GM21367 (cell line): ENCODE measurements around the gene KRTAP4-7.
"Not testable (repeated sequence)": the region's sequence is repeated elsewhere in the genome, so short reads cannot be mapped to it uniquely, and the experiment has no call there.

ENCODE experiments used
- ATAC-seq: cut with Tn5 transposase; IDR thresholded peaks from one replicate; pipeline ENCODE4 v1.9.1; 2021; ENCODE audit not compliant: unreplicated experiment

Gene KRTAP4-7

DNA sequence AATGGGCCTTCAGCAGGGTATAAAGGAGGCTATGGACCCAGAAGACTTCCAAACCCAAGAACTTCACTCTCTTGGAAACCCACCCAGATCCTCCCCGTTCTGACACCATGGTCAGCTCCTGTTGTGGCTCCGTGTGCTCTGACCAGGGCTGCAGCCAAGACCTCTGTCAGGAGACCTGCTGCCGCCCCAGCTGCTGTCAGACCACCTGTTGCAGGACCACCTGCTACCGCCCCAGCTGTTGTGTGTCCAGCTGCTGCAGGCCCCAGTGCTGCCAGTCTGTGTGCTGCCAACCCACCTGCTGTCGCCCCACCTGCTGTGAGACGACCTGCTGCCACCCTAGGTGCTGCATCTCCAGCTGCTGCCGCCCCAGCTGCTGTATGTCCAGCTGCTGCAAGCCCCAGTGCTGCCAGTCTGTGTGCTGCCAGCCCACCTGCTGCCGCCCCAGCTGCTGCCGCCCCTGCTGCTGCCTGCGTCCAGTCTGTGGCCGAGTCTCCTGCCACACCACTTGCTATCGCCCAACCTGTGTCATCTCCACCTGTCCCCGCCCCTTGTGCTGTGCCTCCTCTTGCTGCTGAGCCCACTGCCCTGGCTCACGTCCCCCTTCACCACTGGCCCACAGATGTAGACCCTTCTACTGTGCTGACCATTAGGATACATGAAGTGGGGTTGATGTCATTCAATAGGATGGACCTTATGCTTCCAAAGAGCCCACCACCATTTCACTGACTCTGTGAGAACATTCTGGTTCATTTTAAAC lies at the start of gene KRTAP4-7:
Gene KRTAP4-7, plus strand, starts transcription at position 51 of the 757 bp plus-strand sequence. Its CDS starts 57 bp downstream, at position 108.
- not testable (repeated sequence) for ATAC-seq

DNA sequence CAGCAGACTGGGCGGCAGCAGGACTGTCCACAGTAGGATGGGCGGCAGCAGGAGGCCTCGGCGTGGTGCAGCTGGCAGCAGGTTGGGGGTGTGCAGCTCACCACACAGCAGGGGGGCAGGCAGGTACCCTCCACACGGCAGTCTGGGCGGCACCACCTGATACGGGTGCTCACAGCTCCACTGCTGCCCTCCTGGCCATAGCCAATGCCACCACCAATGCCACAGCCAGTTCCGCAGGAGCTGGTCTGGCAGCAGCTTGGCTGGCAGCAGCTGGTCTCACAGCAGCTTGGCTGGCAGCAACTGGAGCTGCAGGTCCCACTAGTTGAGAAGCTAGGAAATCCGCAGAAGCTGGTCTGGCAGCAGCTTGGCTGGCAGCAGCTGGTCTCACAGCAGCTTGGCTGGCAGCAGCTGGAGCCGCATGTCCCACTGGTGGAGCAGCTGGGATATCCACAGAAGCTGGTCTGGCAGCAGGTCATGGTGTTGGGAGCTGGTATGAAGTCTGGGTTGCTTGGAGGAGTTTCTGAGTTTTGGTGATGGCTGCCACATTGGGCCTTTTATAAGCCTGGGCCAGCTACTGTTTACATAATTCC lies 49.5 kb upstream of the KRTAP4-7 start, which contains the start of gene KRTAP1-3:
Gene KRTAP1-3, minus strand, starts transcription at position 529 of the 590 bp plus-strand sequence. Its CDS starts 53 bp downstream, at position 476.
- not testable (repeated sequence) for ATAC-seq

DNA sequence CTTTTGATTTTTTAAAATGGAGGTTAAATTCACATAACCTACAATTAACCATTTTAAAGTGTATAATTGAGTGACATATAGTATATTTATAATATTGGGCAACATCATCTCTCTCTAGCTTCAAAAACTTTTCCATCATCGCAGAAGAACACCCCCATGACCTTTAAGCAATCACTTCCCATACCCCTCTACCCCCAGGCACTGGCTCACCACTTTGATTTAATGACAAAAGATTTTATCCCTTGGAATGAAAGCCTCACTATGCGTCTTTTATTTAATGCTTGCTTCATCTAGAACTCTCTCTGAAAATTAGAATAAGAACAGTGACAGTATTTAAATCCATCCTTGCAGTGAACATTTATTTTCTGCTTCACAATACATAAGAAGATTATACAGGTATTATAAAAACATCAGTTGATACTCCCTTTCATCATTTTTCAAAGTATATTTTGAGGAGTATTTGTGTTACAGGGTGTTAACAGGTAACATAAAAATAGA lies 46.0 kb upstream of the KRTAP4-7 start:
- ATAC-seq = no peak

DNA sequence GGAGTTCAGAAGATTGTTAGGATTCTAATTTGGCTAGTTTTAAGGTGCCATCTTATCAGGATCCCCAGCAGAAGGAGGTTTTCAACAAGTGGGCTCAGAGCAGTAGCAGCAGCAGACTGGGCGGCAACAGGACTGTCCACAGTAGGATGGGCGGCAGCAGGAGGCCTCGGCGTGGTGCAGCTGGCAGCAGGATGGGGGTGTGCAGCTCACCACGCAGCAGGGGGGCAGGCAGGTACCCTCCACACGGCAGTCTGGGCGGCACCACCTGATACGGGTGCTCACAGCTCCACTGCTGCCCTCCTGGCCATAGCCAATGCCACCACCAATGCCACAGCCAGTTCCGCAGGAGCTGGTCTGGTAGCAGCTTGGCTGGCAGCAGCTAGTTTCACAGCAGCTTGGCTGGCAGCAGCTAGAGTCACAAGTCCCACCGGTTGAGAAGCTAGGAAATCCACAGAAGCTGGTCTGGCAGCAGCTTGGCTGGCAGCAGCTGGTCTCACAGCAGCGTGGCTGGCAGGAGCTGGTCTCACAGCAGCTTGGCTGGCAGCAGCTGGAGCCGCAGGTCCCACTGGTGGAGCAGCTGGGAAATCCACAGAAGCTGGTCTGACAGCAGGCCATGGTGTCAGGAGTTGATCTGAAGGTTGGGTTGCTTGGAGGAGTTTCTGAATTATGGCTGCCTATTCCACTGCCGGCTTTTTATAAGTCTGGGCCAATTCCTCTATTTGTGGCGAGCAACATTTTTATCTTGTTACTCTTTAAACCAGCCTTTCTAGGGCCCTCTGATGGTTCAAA lies 43.0 kb upstream of the KRTAP4-7 start, which contains the start of gene KRTAP1-1:
Gene KRTAP1-1, minus strand, starts transcription at position 668 of the 789 bp plus-strand sequence. Its CDS starts 53 bp downstream, at position 615.
- ATAC-seq = not testable (repeated sequence)

DNA sequence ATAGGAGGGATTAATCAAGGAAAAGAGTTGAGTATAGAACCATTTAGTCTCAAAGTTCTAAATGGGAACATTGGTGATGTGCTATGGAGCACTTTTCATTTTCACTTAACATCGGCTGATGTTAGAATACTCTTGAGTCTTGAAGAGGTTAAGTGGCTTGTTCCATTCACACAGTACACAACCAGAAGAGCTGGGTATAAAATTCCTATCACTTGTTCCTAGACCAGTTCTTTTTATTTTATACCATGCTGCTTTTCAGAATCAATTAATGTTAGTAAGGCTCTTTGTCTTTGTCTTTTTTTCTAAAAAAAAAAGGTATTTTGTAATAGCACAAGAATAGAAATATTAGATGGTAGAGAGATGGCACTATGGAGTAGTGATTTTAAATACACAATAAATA lies 41.0 kb upstream of the KRTAP4-7 start:
- ATAC-seq = no peak

DNA sequence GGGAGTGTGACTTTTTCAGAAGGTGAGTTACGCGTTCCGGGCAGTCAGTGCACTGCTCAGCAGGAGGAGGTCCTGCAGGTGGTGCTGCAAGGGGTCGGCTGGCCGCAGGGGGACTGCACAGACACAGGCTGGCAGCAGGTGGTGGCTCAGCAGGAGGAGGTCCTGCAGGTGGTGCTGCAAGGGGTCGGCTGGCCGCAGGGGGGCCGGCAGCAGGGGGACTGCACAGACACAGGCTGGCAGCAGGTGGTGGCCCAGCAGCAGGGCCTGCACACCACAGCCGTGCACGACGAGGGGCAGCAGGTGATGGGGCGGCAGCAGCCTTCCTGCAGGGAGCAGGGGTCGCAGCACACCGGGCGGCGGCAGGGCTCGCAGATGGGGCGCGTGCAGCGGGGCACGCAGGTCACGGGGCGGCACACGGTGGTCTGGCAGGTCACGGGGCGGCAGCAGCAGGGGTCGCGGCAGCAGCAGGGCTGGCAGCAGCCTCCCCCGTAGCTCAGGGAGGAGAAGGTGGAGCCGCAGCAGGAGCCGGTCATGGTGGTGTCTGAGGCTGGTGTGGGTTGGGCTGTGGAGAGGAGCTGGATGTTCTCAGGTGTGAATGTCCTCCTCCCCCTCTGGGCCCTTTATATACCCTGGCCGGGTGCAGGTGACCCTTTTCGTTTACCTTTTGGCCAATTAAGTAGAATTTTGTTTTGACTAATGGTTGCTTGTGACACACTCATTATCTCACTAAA lies 37.0 kb upstream of the KRTAP4-7 start, which contains the start of gene KRTAP2-1:
Gene KRTAP2-1, minus strand, starts transcription at position 582 of the 731 bp plus-strand sequence. Its CDS starts 49 bp downstream, at position 533.
- not testable (repeated sequence) for ATAC-seq

DNA sequence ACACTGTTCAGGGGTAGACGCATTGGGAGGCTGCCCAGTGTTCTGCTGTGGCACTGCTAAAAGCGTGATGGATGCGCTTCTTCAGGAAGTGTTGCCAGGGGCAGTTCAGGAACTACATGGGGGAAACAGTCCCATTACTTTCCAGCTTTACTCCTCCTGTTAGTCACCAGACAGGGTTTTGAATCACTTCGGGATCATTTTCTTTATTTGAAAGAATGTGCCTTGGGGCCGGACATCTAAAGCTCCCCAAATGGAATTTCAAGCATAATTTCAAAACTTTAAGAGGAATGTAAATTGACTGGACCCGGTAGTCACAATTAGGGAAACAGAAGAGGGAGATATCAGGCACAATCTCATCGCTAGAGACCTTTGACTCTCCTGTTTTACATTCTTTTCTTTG lies 35.5 kb upstream of the KRTAP4-7 start:
- no peak for ATAC-seq

DNA sequence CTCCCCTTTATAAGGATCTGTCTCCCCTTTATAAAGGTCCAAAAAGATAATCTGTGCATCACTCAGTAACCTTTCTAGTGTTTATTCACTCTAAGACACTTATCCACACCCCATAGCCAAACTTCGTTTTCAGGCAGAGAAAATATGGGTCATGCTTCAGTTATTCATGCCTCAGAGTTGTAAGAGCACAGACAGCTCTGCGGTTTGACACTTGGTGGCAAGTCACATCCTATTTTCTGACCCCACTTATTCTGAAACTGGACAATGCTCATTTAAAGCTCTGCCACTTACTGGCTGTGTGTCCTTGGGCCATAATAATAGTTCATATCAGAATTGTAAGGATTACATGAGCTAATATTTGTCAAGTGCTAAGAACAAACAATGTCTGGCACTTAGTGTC lies 34.8 kb upstream of the KRTAP4-7 start:
- ATAC-seq = no peak

DNA sequence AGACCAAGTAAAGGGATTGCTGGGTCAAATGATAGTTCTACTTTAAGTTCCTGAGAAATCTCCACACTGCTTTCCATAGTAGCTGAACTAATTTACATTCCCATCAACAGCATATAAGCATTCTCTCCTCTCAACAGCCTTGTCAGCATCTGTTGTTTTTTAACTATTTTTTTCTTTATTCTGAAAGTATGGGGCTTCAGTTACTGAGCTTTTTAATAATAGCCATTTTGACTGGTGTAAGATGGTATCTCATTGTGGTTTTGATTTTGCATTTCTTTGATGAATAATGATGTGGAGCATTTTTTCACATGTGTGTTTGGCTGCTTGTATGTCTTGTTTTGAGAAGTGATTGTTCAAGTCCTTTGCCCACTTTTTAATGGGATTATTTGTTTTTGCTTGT lies 31.4 kb upstream of the KRTAP4-7 start:
- ATAC-seq = no peak

DNA sequence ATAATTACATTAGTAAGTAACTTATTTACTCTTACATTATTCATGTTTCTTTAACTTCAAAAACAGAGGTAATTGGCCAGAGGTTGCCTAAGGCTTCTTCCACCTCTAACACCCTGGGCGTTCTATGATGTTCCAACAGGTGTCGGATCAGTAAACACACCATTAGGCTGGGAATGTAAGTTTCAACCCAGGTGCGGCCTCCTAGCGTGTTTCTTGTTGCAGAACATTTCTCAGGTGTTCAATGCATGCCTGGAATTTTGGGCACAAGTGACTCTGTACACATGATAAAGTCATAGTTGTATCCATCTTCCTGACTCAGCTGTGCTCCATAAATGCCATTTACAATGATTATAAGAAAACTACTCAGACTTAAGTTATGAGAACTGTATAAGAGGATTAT lies 29.9 kb upstream of the KRTAP4-7 start:
- no peak for ATAC-seq

DNA sequence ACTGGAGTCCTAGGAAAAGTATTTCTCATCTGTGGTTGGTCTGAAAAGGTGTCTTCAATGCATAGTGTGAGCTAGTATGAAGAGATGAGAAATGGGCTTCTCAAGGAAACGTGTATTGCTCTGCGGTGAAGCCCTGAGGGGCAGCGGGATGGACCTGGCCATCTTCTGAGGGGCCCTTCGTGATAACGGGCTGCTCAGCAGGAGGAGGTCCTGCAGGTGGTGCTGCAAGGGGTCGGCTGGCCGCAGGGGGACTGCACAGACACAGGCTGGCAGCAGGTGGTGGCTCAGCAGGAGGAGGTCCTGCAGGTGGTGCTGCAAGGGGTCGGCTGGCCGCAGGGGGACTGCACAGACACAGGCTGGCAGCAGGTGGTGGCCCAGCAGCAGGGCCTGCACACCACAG lies 29.4 kb upstream of the KRTAP4-7 start:
- not testable (repeated sequence) for ATAC-seq

DNA sequence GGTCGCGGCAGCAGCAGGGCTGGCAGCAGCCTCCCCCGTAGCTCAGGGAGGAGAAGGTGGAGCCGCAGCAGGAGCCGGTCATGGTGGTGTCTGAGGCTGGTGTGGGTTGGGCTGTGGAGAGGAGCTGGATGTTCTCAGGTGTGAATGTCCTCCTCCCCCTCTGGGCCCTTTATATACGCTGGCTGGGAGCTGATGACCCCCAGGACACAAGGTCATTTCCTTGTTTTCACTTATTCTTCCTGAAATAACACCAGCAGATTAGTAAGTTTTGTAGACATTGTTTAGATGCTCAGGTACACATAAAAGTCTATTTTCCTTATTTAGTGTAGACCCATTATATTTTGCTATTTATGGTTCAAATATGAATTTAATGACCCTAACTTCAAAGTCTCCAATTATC lies 28.8 kb upstream of the KRTAP4-7 start, which contains the start of gene KRTAP2-2:
Gene KRTAP2-2, minus strand, starts transcription at position 101 of the 400 bp plus-strand sequence. Its CDS starts 19 bp downstream, at position 82.
- ATAC-seq = not testable (repeated sequence)

DNA sequence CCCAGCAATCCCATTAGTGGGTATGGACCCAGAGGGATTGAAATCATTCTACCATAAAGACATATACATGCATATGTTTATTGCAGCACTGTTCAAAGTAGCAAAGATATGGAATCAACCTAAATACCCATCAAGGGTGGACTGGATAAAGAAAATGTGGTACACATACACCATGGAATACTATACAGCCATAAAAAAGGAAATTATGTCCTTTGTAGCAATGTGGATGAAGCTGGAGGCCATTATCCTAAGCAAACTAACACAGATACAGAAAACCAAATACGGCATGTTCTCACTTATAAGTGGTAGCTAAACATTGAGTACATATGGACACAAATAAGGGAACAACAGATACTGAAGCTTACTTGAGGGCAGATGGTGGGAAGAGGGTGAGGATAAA lies 26.4 kb upstream of the KRTAP4-7 start:
- no peak for ATAC-seq

DNA sequence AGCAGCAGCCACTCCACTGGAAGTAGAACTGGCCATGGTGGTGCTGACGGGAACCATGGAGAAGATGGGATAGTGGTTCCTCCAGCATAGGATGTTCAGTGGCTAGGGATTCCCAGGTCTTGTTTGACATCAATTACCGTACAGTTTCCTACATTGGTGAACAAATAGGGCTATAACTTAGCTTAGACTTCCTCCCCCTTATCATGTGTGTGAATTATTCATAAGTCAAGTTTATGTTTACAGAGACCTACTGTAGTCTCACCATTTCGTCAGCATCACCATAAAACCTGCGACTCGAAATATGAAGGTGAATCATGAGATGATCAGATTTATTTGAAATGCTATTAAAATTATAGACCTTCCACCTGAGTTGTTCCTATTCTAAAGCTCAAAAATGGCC lies 25.2 kb upstream of the KRTAP4-7 start:
- no peak for ATAC-seq

DNA sequence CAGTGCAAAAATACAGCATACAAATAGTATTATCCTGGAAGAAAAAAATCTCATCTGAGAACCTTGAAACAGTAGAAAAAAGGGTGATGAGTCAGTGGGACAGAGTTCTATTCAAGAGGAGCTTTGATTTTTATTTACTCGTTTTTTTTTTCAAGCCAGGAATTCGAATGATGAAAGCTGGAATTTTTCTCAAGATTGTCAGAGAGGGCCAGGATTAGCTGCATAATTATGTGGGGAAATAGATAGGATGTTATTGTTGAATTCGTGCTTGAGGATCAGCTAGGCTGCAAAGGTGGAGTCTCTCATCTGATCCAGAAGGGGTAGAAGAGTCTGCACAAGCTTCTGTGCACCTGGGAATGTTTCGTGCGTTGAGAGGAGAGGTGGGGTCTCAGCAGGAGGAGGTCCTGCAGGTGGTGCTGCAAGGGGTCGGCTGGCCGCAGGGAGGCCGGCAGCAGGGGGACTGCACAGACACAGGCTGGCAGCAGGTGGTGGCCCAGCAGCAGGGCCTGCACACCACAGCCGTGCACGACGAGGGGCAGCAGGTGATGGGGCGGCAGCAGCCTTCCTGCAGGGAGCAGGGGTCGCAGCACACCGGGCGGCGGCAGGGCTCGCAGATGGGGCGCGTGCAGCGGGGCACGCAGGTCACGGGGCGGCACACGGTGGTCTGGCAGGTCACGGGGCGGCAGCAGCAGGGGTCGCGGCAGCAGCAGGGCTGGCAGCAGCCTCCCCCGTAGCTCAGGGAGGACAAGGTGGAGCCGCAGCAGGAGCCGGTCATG lies 24.5 kb upstream of the KRTAP4-7 start:
- ATAC-seq = not testable (repeated sequence)

DNA sequence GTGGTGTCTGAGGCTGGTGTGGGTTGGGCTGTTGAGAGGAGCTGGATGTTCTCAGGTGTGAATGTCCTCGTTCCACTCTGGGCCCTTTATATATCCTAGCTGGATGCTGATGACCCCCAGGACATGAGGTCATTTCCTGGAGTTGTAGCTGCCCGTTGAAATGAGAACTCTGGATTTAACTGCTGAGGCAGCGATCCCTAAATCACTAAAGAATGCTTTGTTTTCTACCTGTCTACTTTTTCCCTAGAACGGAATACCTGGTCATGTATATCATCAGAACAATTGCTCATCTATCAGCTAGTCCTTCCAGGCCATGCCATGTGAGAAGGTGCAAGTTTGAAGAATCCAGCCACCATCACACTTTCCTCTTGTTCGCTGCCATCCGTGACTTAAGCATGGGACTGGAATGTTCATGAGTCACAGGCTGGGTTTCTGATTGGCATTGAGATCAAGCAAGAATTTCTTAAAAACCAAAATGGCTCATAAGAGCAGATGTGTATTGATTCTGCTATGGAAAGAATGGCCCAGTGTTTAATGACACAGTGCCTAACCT lies 23.8 kb upstream of the KRTAP4-7 start, which contains the start of gene KRTAP2-3:
Gene KRTAP2-3, minus strand, starts transcription at position 63 of the 553 bp plus-strand sequence. CDS start 64 bp downstream, outside the sequence.
- ATAC-seq = no peak

DNA sequence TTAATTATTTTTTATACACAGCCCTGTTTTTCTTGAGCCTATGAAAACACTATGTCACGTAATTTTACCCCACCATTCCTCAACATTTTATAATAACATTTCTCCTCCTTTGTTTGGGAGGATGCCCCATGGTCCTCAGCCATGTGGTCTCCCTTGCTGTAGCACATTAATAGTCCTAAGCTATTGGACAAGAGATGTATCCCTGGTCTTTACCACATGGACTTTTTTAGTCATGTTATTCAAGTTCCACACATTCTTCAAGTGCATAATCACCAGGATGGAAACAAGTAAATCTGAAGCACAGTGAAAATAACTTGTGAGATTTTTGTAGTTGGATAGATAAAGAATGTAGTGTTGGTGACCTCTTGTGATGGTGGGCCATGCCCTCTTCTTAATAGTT lies 22.0 kb upstream of the KRTAP4-7 start:
- ATAC-seq = no peak

DNA sequence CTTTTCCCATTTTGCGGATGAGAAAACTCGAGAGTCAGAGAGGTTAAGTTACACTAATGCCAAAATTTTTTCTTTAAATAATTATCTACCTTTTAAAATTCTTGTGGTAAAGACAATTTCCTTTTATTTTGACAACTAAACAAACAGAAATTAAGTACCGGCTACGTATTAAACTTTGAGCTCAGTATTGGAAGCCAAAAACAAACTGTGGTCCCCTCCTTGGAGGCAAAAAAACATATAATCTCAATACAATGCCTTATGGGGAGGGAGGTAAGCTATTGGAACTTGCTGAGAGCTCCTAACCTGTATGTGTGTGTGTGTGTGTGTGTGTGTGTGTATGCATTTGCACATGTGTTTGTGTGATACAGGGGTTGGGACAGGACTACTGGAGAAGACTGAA lies 20.5 kb upstream of the KRTAP4-7 start:
- ATAC-seq = no peak

DNA sequence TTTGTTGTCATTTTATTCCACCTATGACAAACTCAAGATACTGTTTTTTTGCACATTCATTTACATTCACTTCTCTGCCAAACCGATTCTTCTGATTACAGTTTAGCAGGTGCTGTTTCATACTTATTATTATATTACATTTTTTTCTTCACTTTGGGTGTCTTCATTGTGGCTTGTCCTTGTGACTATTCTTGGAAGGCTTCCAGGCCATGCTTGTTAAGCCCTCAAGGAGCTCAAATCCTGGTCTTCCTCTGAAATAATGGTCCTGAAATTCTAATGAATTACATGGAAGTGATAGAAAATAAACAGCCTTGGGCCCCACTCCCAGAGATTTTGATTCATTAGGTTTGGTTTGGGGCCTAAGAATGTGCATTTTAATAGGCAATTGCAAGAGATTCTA lies 19.6 kb upstream of the KRTAP4-7 start:
- no peak for ATAC-seq
